ENCODE data around the gene HMCN2. TPM values are rescaled to one million over a fixed set of nuclear protein-coding genes. Genes with fewer than 3 reads are reported as not detected.

The HMCN2 gene
- total RNA-seq, 1 experiment from 2014 or later: 5.6 TPM

GRCh38 chr9:130289711-130290241 lies 24.2 kb downstream of the HMCN2 start (continued):
- TF ChIP-seq JUN (CRISPR knock-in tag; IDR thresholded peaks at IDR 0.05): no peak
- no peak for TF ChIP-seq ZNF423 (CRISPR knock-in tag; IDR thresholded peaks at IDR 0.05)
- no peak for TF ChIP-seq MLX (CRISPR knock-in tag; IDR thresholded peaks at IDR 0.05)
- no peak for TF ChIP-seq ZNF219 (CRISPR knock-in tag; IDR thresholded peaks at IDR 0.05; ENCODE audit: borderline replicate concordance)

GRCh38 chr9:130290291-130291181 lies 25.0 kb downstream of the HMCN2 start:
- H3K9me3 Mint-ChIP-seq: no peaks in the 10 kb centered on the region
- DNase-seq (ENCODE audit: low spot score) (no peak), ATAC-seq (no peak)
- TF ChIP-seq FOXJ3 (CRISPR knock-in tag; IDR thresholded peaks at IDR 0.05; ENCODE audit: borderline replicate concordance): no peak
- no peak for TF ChIP-seq ZNF138 (CRISPR knock-in tag; conservative IDR thresholded peaks at IDR 0.05)
- no peak for TF ChIP-seq FOXP1 (CRISPR knock-in tag; IDR thresholded peaks at IDR 0.05; ENCODE audit: borderline replicate concordance)
- TF ChIP-seq ZNF281 (CRISPR knock-in tag; IDR thresholded peaks at IDR 0.05): no peak
- TF ChIP-seq CDX4 (CRISPR knock-in tag; IDR thresholded peaks at IDR 0.05; ENCODE audit: borderline replicate concordance): no peak
- TF ChIP-seq CTCF (IDR thresholded peaks at IDR 0.05): no peak
- no peak for TF ChIP-seq ZNF263 (CRISPR knock-in tag; IDR thresholded peaks at IDR 0.05; ENCODE audit: low read depth)
- TF ChIP-seq USF2 (CRISPR knock-in tag; IDR thresholded peaks at IDR 0.05): no peak
- no peak overlapping the region for H3K4me3 Mint-ChIP-seq
- H3K27ac Mint-ChIP-seq: peak overlapping the region; percentile 51; the same call in 1 of the 2 replicates
- POLR2A ChIA-PET: interaction anchor here (0.6 to 0.7 kb wide), 2 partner anchors 31 to 422 kb away, joined by 3 to 4 read pairs; no protein-coding TSS in a partner anchor
- H3K36me3 Mint-ChIP-seq: no peaks in the 10 kb centered on the region
- peaks cover 9% of the 10 kb centered on the region for H3K4me1 Mint-ChIP-seq
- CTCF ChIA-PET: interaction anchor here (0.6 to 1.9 kb wide), 3 partner anchors 25 to 45 kb away, joined by 4 to 10 read pairs (median 5); no protein-coding TSS in a partner anchor
- H3K27me3 Mint-ChIP-seq (ENCODE audit: low read depth): no peaks in the 10 kb centered on the region

- POLR2A ChIA-PET: no interaction called here
- H3K4me3 Mint-ChIP-seq: no peak overlapping the region
- H3K4me1 Mint-ChIP-seq: peaks cover 11% of the 10 kb centered on the region
- no peaks in the 10 kb centered on the region for H3K36me3 Mint-ChIP-seq
- no peaks in the 10 kb centered on the region for H3K9me3 Mint-ChIP-seq
- no peaks in the 10 kb centered on the region for H3K27me3 Mint-ChIP-seq (ENCODE audit: low read depth)
- no peak overlapping the region for H3K27ac Mint-ChIP-seq
- CTCF ChIA-PET: interaction anchor here (1.9 kb wide), 1 partner anchor 24 kb away, joined by 10 read pairs; no protein-coding TSS in a partner anchor
- DNase-seq (ENCODE audit: low spot score): no peak
- no peak for ATAC-seq
- TF ChIP-seq ZNF263 (CRISPR knock-in tag; IDR thresholded peaks at IDR 0.05; ENCODE audit: low read depth): no peak
- no peak for TF ChIP-seq SMAD4 (CRISPR knock-in tag; IDR thresholded peaks at IDR 0.05)
- no peak for TF ChIP-seq TEAD1 (CRISPR knock-in tag; IDR thresholded peaks at IDR 0.05)
- TF ChIP-seq ARID4B (CRISPR knock-in tag; IDR thresholded peaks at IDR 0.05; ENCODE audit: borderline replicate concordance): no peak
- TF ChIP-seq AR (CRISPR knock-in tag; IDR thresholded peaks at IDR 0.05): no peak
Observed at GRCh38 chr9:130291474-130291873, 25.9 kb downstream of the HMCN2 start.

All from WTC11 (cell line).